HG02763 (cell line): ENCODE results near the gene FBXO42.

Experiments used
- ATAC-seq: cut with Tn5 transposase; IDR thresholded peaks from one replicate; pipeline ENCODE4 v1.9.1; 2021; ENCODE audit warnings: mild to moderate bottlenecking, moderate library complexity; ENCODE audit not compliant: unreplicated experiment

Gene FBXO42

DNA sequence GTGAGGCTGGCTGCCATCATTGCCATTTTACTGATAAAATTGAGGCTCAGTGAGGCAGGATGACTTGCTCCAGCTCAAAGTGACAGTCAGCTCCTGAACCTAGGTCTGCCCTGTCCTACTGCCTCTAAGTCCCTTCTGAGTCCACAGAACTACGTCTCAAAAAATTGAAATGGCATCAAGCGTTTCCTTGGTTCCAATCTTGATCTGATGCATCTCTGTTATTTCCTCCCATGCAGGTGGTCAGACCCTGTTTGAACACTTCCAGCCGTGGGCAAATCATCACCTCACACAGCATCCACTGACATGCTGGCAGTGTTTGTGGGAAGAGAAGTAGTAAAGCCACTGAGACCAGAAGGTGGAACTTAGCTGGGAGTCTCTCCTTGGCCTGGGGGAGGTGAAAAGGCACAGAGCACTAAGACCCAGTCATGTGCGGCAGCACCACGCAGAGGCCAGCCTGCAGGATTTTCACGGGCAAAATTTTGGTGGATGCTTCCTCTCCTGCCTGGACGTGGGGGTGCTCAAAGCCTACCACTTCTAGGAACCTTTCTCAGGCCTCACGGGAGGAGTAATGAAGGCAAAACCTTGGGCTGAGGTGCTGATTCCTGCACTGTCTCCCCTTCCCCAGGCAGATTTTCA lies 107.5 kb downstream of the FBXO42 start:
- ATAC-seq, result no peak

DNA sequence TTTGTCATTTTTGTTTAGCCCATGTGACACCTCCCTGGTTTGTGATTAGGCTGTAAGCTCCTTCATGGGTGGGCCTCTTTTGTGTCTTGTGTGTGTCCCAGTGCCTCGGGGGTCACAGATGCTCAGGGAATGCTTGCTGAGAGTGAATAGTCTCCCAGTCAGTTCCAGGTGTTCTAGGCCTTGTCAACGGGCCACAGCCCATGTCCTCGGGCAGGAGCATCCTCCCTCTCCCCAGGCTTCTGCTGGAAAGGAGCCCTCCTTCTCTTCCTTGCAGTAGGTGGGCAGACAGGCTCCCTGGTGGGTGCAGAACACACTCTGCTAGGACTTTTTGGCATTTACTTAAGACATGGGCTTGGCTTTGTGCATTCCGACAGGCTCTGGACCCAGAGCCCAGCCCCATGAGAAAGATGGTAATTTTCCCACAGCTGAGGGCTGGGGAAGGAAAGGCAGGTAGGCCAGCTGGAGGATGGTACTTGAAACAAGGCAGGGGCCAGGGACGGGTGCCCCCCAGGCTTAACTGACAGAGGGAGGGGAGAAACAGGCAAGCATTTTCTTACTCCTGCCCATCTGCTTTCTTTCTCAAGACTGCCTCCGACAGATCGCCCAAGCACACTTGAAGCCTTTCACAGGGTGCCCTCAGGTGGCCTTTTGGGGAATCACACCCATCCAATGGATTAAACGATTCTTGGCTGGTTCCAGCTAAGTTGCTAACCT lies 108.2 kb downstream of the FBXO42 start:
- no peak for ATAC-seq

DNA sequence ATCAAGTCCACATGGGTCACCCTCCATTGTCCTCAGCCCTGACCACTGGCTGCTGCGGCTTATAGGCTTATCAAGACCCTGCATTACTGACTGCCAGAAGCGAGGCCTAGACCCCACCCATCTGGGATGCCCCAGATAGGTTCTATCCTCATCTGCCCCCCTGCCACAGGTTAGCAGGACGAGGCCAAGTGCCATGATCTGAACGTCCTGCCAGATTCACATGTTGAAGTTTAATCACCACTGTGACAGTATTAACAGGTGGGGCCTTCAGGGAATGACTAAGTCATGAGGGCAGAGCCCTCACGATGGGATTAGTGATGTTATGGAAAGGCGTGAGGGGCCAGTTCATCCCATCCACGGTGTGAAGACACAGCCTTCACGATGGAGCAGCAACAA lies 109.1 kb downstream of the FBXO42 start:
- ATAC-seq, result no peak

DNA sequence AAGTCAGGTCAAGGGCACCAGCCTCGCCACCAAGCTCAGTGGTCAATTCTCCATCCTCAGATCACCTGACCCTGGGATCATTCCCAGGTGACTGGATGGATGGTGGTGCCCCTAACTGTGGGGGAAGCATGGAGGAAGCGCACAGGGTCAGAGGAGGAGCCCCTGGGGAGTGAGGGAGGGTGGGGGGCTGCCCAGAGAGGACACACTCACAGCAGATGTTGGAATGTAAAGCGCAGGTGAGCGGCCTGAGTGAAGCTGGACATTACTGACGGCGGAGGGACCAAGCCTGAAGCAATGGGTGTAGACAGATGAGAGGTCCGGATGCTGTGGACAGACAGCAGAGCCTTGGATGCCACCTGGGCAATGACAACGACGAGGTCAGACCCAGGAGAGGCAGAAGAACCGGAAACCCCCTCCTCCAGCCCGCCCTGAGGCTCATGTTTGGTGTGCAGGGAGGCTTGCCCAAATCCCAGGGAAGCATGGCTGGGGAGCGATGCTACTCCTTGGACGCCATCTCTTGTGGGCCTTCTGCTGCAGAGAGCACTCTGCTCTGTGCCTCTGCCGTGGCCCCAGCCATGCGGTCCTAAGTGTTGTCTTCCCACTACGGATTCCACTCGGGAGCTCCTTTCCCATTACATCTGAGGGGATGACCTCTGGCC lies 109.6 kb downstream of the FBXO42 start:
- ATAC-seq, result no peak

DNA sequence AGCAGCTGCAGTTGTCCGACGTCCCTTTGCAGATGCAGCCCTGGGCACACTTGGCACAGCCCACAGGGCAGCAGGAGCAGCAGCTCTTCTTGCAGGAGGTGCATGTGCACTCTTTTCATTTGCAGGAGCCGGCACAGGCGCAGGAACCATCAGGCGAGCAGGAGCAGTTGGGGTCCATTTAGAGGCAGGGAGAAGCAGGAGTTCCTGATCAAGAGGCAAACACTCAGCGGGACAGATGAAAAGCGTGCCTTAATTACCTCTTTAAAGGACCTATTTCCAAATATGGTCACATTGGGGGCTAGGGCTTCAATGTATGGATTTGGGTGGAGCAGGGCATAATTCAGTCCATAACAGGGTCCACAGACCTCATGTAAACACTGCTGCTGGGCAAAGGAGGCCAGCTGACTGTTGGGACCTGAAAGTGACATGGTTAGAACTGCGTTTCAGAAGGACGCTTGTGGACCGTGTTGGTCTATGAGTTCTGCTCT lies 111.0 kb downstream of the FBXO42 start:
- no peak for ATAC-seq

DNA sequence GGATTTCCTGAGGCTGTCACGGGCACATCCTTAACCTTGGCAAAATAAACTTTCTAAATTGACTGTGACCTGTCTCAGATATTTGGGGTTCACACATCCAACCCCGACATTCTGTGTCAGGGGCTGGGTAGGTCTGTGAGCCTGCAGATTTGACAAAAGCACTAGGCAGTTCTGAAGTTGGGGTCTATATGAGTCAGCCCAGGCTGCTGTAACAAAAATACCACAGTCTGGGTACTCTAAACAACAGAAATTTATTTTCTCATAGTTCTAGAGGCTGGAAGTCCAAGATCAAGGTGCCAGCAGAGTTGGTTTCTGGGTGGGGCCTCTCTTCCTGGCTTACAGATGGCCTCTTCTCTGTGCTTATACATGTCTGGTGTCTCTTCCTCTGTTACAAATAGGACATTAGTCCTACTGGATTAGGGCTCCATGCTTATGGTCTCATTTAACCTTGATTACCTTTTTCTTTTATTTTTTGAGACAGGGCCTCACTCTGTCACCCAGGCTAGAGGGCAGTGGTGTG lies 112.2 kb downstream of the FBXO42 start:
- ATAC-seq, result no peak

DNA sequence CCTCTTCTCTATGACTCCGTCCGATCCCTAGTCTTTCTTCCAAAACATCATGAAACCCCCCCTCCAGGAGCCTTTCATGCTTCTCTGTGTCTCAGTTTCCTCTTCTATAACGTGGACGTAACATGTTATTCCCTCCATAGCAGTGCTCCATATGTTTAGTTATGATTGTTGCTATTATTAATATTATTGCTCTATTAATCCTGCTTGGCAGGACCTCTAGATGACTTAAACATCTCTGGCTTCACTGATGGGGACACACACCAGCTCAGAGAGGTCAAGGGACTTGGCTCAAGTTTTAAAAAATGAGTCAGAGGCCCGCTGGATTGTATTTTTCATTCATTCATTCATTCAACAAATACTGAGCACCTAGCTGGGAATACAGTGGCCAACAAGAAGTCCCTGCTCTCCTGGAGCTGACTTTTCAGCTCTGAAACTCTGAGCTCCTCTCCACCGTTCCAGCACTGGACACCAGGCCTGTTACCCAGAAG lies 114.9 kb downstream of the FBXO42 start:
- no peak for ATAC-seq

DNA sequence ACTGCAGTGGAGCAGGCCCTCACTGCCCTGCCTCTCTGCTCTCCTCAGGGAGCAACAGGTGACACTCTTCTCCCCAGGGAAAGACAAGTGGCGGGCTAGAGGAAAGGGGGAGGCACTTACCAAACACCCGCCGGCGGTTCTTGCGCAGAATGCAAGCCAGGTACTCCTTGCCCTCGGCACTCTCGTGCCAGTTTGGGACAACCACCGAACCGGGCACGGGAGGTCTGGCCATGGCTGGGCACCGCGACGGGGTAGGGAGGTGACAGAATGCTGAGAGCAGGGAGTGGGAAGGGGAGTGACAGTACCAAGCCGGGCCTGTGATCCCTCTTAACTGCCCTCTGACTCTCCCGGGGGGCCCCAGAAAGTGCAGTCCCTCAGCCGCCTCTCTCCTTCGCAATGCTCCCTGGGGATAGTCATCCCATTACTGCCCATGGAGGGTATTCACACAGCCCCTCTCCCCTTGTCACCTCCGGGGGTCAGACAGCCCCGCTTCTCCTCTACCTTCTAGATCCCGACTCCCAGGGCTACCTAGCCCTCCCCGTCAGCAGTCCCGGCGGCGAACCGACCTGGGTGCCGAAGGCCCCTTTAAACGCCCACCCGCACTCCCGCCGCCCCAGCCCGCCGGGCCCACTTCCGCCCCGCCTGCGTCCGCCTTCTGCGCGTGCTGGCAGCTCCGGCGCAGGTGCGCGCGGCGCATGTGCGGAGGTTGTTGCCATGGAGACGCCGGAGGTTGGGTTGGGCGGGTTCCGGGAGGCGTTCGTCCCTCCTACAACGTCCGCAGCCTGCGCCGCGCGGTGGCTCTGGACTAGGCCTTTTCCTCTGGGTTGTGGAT lies 115.6 kb downstream of the FBXO42 start, which contains the start of gene CPLANE2:
CPLANE2 (minus strand) TSS at position 673 of the 832 bp plus-strand sequence; CDS start at position 232, 441 bp downstream.
- peak; percentile 90 for ATAC-seq

DNA sequence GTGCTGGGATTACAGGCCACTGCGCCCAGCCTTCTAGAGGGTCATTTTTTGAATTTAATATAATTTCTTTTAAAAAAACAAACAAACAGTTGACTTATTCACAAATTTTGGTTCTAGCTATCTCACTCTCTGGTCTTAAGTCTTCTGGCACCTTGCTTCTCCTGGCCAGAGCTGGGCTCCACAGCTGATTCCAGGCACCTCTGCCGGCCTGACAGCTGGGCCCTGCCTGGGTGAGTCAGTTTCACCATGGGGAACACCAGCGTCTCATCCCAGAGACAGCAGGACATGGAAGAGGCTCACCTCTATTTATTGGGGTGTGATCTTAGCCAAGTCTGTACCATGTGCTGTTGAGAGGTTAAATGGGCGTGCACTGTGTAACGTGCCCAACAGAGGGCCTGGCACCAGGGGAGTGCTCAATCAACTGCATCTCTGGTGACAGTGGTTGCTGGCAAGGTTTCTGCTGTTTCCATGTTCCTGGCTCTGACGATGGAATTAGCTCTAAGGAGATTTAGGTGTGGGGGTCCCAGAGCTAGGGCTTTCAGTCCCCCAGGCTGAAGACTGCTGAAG lies 116.3 kb downstream of the FBXO42 start:
- ATAC-seq, result peak; percentile 31

DNA sequence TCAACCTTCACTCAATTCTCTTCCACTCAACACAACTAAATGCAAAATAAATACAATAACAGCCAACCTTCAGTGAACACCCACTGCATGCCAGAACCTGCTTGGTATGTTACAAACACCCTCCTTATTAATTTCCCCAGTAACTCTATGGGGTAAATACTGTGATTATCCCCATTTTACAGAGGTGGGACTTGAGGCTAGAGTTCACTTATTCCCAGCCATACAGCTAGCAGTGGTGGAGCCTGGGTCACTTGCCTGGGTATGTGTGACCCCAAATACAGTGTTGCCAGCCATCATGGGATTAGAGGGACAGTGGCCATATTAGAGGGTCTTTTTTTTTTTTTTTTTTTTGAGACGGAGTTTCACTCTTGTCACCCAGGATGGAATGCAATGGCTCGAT lies 116.9 kb downstream of the FBXO42 start:
- ATAC-seq, result no peak

DNA sequence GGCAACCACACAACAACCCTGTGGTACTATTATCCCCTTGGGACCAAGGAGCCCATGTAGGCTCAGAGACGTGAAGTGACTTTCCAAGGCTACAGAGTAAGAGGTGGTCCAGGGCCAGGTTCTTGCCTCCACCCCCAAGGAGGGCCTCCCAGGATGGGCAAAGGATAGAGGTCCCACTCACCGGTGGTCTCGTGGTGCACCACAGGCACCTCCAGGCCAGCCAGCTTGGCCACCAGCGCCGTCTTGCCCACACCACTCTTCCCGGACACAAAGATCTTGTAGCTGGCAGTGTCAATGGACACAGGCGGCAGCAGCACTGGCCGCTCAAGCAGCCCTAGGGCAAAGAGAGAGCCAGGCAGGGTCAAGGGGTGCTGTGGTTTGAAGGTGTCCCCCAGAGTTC lies 118.8 kb downstream of the FBXO42 start:
- ATAC-seq, result no peak

DNA sequence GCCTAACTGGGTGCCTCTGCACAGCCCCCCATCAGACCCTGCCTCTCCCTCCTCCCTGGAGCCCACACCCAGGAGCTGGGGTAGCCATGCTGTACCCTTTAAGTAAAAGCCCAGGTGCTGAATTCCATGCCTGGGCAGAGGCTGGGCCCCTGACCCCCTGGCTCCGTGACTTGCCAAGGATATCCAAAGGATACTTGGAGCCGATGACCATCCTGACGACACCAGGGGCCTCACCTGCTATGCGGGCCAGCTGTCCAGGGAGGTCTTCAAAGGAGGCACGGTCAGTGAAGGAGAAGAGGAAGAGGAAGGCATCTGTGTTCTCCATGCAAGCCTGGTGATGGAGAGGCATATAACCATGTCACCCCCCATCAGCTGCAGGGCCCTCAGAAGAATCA lies 120.0 kb downstream of the FBXO42 start:
- no peak for ATAC-seq

DNA sequence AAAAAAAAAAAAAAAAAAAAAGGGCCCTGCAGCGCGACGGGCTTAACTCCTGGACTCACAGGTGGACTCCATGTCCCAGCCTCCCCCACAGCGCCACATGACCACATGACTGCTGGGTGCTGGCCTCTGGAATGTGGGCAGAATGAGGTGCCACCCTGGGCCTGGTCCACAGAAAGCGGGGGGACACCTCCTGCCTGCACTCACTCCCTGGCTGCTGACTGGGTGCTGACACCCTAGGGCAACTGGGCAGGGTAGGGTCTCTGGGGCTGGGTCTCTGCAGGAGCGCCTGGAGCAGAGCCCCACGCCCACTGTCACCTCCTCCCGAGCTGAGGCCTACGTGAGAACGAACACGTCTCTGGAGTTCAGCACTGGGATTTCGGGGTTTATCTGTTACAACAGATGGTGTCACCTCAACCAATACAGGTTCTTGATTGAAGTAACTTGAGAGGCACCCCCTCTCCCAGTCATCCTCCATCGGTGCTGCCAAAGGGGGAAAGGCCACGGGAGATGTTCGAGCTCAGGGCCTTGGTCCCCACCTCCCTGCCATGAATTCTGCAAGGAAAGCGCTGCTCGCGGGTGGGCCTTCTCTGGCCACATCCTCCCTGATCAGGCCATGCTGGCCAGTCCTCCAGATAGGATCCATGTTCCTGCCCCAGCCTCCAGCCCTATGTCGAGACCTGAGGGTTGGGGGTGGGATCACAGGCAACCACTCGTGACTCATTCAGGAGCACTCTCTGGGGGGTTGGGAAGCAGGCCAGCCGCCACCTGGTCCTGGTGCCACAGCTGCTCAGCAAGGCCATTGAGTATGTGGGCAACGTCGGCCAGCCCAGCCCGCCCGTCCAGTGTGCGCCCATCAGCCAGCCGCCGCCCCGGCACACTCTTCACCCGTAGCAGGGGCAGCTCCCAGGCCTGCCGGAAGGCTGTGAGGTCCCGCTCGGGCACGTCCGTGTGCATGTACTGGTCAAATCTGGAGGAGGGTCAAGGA lies 120.7 kb downstream of the FBXO42 start:
- ATAC-seq, result no peak

DNA sequence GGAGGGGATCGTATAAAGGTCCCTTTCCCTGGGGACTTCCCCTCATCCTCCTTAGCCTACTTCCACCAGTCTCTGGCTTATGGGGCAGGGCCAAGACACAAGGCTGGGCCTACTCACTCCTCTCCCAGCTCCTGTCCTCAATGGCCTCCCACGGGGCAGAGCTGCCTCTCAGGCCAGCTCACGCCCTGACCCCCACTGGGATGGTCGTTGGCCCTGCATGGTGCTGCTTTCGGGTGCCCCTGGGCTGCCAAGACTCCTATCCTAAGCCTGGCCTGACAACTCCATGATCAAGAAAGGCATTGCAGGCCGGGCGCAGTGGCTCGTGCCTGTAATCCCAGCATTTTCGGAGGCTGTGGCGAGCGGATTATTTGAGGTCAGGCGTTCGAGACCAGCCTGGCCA lies 121.5 kb downstream of the FBXO42 start:
- ATAC-seq, result no peak

DNA sequence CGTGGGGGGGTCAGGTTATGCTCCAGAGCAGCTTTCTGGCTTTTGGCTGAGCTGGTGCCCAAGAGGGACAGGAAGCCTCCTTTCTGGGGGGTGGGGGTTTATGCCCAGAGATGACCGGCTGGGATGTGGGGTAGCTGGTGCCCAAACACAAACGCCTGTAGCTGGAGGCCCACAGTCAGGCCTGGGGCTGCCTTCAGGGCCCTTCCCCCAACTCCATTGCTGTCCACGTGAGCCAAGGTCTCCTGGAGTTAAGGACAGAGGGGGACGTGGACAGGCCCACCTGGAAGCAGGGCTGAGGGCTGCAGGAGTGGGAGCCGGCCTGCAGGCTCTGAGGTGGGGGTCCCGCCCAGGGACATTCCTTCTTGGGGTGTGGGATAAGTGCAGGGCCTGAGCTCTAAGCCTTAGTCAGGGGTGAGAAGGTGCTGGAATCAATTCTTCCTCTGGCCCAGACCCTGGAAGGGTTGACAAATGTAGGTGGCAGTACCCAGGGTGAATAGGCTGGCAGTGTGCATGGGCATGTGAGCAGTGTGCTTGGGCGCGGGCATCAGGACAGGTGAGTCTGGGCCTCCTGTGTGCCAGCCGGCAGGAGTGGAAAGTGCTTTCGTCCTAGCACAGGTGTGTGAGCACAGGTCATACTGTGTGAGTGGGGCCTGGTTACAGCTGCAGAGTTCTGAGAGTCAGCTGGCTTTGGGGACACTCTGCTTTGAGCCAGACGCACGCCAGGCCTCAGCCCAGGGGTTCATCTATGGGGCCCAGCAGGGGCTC lies 122.1 kb downstream of the FBXO42 start:
- ATAC-seq, result no peak

DNA sequence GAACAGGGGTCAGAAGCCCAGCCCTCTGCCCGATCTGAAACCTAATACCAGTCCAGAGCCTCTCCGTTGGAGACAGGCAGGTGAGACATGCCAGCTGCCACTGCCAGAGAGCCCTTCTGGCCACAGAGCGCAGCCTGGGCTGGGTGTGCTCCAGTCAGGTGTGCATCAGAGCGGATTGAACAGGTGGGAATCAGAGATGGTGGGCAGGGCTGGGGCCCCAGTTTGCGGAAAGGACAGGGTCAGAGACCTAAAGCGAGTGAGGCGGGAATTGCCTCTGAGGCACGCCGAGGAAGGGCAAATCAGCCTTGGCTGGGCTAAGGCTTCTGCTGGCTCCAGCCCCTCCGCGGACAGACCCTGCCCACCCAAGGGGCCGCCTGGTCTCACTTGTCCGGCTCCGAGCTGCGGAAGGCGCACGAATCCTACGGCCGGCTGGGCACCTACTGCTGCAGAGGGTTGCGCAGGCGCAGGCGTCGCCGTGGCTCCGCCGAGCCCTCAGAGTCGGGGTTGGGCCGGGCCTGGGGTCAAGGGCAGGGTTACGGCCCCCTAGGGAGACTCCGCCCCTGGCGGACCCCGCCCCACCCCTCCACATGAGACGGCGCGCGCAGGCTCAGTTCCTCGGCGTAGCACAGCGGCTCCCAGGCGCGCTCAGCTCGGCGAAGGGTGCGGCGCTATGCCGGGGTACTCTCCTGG lies 125.6 kb downstream of the FBXO42 start:
- no peak for ATAC-seq

DNA sequence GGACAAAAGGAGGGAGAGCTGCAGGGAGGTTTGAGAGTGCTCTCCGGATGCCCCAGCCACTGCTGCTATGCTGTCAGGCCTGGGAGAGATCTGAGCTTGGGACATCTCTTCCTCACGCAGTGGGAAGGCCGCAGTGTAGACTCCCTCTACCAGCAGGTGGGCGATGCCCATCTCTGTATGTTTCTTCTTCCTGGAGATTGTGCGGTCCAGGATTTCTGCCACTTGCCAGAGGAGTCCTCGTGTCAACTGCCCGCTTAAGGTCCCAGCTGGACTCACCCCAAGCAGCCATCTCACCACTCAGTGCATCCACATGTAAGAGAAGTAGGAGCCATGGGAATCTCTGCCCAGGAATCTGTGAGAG lies 126.2 kb downstream of the FBXO42 start:
- no peak for ATAC-seq

DNA sequence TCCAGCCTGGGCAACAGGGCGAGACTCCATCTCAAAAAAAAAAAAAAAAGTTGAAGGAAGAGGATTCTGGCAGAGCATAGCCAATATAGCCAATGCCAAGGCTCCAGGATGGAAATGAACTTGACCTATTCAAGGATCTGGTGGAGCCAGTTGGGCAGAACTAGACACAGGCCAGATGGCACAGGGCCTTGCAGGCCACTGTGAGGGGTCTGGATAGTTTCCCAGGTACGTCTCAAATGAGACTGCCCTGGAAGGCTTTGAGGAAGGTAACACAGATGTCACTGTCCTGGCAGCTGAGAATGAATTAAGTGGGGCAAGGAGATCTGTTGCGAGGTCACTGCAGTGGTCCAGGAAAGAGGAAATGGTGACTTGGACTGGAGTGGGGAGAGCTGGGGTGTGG lies 127.8 kb downstream of the FBXO42 start:
- ATAC-seq, result no peak
